GM23248 (cell line): Measurements from ENCODE around the gene CLCN1. TPM values are rescaled to one million over a fixed set of nuclear protein-coding genes. Genes with fewer than 3 reads are reported as not detected.

Source experiments
- DNase-seq: peaks from one replicate; pipeline ENCODE4 v3.0.0-alpha.2; 2015
- H2AFZ ChIP-seq: fragments of 200-600 bp; sonication (generic); 2 replicates; pipeline ENCODE4 v1.6.1; 2016; ENCODE audit warnings: antibody characterized with exemption
- H3F3A ChIP-seq: fragments of 200-600 bp; sonication (generic); 2 replicates; pipeline ENCODE4 v1.6.1; 2016; ENCODE audit warnings: mild to moderate bottlenecking, antibody characterized with exemption, mixed run types; ENCODE audit not compliant: insufficient read depth
- H3K27ac ChIP-seq: fragments of 200-600 bp; sonication (generic); 2 replicates; pipeline ENCODE4 v1.5.1; 2016; ENCODE audit warnings: mild to moderate bottlenecking
- H3K27me3 ChIP-seq: fragments of 200-600 bp; sonication (generic); replicated peaks from 2 replicates; pipeline ENCODE4 v1.6.1; 2016; ENCODE audit warnings: mild to moderate bottlenecking; ENCODE audit not compliant: insufficient read depth
- H3K36me3 ChIP-seq: fragments of 200-600 bp; sonication (generic); 2 replicates; pipeline ENCODE4 v1.6.1; 2016; ENCODE audit warnings: low read depth, mild to moderate bottlenecking
- H3K4me1 ChIP-seq: fragments of 200-600 bp; sonication (generic); 2 replicates; pipeline ENCODE4 v1.6.1; 2016; ENCODE audit warnings: mild to moderate bottlenecking; ENCODE audit not compliant: insufficient read depth
- H3K4me2 ChIP-seq: fragments of 200-600 bp; sonication (generic); one replicate; pipeline ENCODE4 v1.6.1; 2016; ENCODE audit warnings: mild to moderate bottlenecking; ENCODE audit not compliant: unreplicated experiment
- H3K4me3 ChIP-seq: fragments of 200-600 bp; sonication (generic); 2 replicates; pipeline ENCODE4 v1.5.1; 2016; ENCODE audit warnings: mild to moderate bottlenecking
- H3K79me2 ChIP-seq: fragments of 200-600 bp; sonication (generic); 2 replicates; pipeline ENCODE4 v1.6.1; 2016; ENCODE audit warnings: mild to moderate bottlenecking; ENCODE audit not compliant: insufficient read depth
- H3K9ac ChIP-seq: fragments of 200-600 bp; sonication (generic); 2 replicates; pipeline ENCODE4 v1.6.1; 2016; ENCODE audit warnings: mild to moderate bottlenecking
- H3K9me2 ChIP-seq: fragments of 200-600 bp; sonication (generic); 2 replicates; pipeline ENCODE4 v1.6.1; 2016; ENCODE audit warnings: mixed run types, mild to moderate bottlenecking, moderate library complexity; ENCODE audit not compliant: insufficient read depth
- H3K9me3 ChIP-seq: fragments of 200-600 bp; sonication (generic); one replicate; pipeline ENCODE4 v1.6.1; 2017; ENCODE audit warnings: low read depth
- H4K20me1 ChIP-seq: fragments of 200-600 bp; sonication (generic); 2 replicates; pipeline ENCODE4 v1.6.0; 2016; ENCODE audit not compliant: insufficient read depth
- EZH2 ChIP-seq: fragments of 200-600 bp; sonication (generic); IDR thresholded peaks from 2 replicates; pipeline ENCODE4 v1.6.1; 2018; ENCODE audit warnings: antibody characterized with exemption, mild to moderate bottlenecking; ENCODE audit not compliant: insufficient read depth, poor library complexity, severe bottlenecking
- EZH2phosphoT487 ChIP-seq: fragments of 200-600 bp; sonication (generic); IDR thresholded peaks from 2 replicates; pipeline ENCODE4 v1.6.1; 2018; ENCODE audit warnings: antibody characterized with exemption, moderate library complexity, mild to moderate bottlenecking, low read depth; ENCODE audit not compliant: insufficient read depth
- WGBS, 2 experiments: methylation state at CpG; one replicate each; pipeline ENCODE4 v1.1.6; 2015 to 2017; ENCODE audit warnings: low lambda C conversion rate in 2 of 2, low coverage in 1 of 2; ENCODE audit errors: missing lambda C conversion rate in 2 of 2; 5-methylcytosine and 5-hydroxymethylcytosine counted together
- in situ Hi-C: fragments of 300-500 bp; cut with MboI; formaldehyde crosslinking; loops from 2 replicates; pipeline ENCODE4 v1.15.0; 2020
- polyA plus RNA-seq: library from polyadenylated mRNA; unstranded; fragments of >200 nt; fragmentation: Nextera tagmentation; extraction: Ambion mirVana; gene quantifications from 2 replicates; pipeline ENCODE4 v1.2.1, GENCODE V29; 2016
- total RNA-seq: library from RNA; depleted of rRNA; stranded (reverse); fragments of >200 nt; shearing (Covaris generic); gene quantifications from 2 replicates; pipeline ENCODE4 v1.2.3, GENCODE V29; 2014

Gene CLCN1
- total and polyA plus RNA-seq, 2 experiments from 2014 or later = not detected

- no peak overlapping the region for H2AFZ ChIP-seq
- no peaks in the 10 kb centered on the region; the same call in 1 of the 2 replicates for H4K20me1 ChIP-seq
- peaks cover 38% of the 10 kb centered on the region for H3K4me1 ChIP-seq
- no peak overlapping the region for H3K9ac ChIP-seq
- no peak overlapping the region for H3K4me3 ChIP-seq
- DNase-seq = no peak
- 98 to 99% methylated on average over 6 of the region's 6 CpGs for WGBS, 2 experiments
- peaks cover 24% of the 10 kb centered on the region for H3K36me3 ChIP-seq
- H3K27ac ChIP-seq = no peak overlapping the region
- no peak overlapping the region for H3K4me2 ChIP-seq
- peaks cover 45% of the 10 kb centered on the region for H3F3A ChIP-seq
- no peaks in the 10 kb centered on the region for H3K27me3 ChIP-seq
- TF ChIP-seq EZH2 (no peak), EZH2phosphoT487 (no peak)
- no peaks in the 10 kb centered on the region for H3K9me3 ChIP-seq
- no peaks in the 10 kb centered on the region for H3K9me2 ChIP-seq
- in situ Hi-C loops = no loop called here
- 0 out of 2 replicates have a peak, but pooled peaks cover 3% of the 10 kb centered on the region for H3K79me2 ChIP-seq
Observed at GRCh38 chr7:143394068-143394467, 78.2 kb downstream of the CLCN1 start.

- Histone ChIP-seq H3K27me3 (no peaks in the 10 kb centered on the region), H3K9me2 (no peaks in the 10 kb centered on the region), H3K9me3 (no peaks in the 10 kb centered on the region), H3K79me2 (no peaks in the 10 kb centered on the region), H3K4me3 (no peak overlapping the region), H3K4me2 (no peak overlapping the region), H3F3A (peaks cover 38% of the 10 kb centered on the region), H3K9ac (no peak overlapping the region), H3K27ac (no peak overlapping the region), H2AFZ (no peak overlapping the region), H3K36me3 (peaks cover 18% of the 10 kb centered on the region), H4K20me1 (no peaks in the 10 kb centered on the region), H3K4me1 (peaks cover 36% of the 10 kb centered on the region)
- DNase-seq = no peak
- WGBS, 2 experiments = 82 to 88% methylated on average over 6 of the region's 6 CpGs
- TF ChIP-seq EZH2 = no peak
- TF ChIP-seq EZH2phosphoT487 = no peak
- in situ Hi-C loops = no loop called here
Observed at GRCh38 chr7:143394777-143395176, 78.9 kb downstream of the CLCN1 start.

GRCh38 chr7:143395187-143396149 lies 79.6 kb downstream of the CLCN1 start:
- 80 to 83% methylated on average over 21 of the region's 21 CpGs for WGBS, 2 experiments
- Histone ChIP-seq H3K4me2 (no peak overlapping the region), H2AFZ (no peak overlapping the region), H3K36me3 (peaks cover 14% of the 10 kb centered on the region), H3K9ac (no peak overlapping the region), H3F3A (peaks cover 31% of the 10 kb centered on the region), H3K79me2 (no peaks in the 10 kb centered on the region), H3K9me3 (no peaks in the 10 kb centered on the region), H3K4me3 (no peak overlapping the region), H3K27me3 (no peaks in the 10 kb centered on the region), H3K4me1 (peaks cover 29% of the 10 kb centered on the region), H3K27ac (no peak overlapping the region), H4K20me1 (no peaks in the 10 kb centered on the region), H3K9me2 (no peaks in the 10 kb centered on the region)
- TF ChIP-seq EZH2 (no peak), EZH2phosphoT487 (no peak)
- in situ Hi-C loops = no loop called here
- peak; percentile 42 for DNase-seq

GRCh38 chr7:143396182-143396581 lies 80.3 kb downstream of the CLCN1 start:
- Histone ChIP-seq H3K4me1 (peaks cover 22% of the 10 kb centered on the region), H3K9me2 (no peaks in the 10 kb centered on the region), H2AFZ (no peak overlapping the region), H3K36me3 (peaks cover 6% of the 10 kb centered on the region), H3K4me3 (no peak overlapping the region), H4K20me1 (no peaks in the 10 kb centered on the region), H3K9ac (no peak overlapping the region), H3F3A (peaks cover 24% of the 10 kb centered on the region), H3K9me3 (no peaks in the 10 kb centered on the region), H3K27me3 (no peaks in the 10 kb centered on the region), H3K4me2 (no peak overlapping the region), H3K27ac (no peak overlapping the region), H3K79me2 (no peaks in the 10 kb centered on the region)
- in situ Hi-C loops = no loop called here
- no peak for DNase-seq
- 79 to 85% methylated on average over 7 of the region's 7 CpGs for WGBS, 2 experiments
- TF ChIP-seq EZH2 = no peak
- no peak for TF ChIP-seq EZH2phosphoT487
